Measurements from ENCODE around the gene GABRB1.

Gene GABRB1

DNA sequence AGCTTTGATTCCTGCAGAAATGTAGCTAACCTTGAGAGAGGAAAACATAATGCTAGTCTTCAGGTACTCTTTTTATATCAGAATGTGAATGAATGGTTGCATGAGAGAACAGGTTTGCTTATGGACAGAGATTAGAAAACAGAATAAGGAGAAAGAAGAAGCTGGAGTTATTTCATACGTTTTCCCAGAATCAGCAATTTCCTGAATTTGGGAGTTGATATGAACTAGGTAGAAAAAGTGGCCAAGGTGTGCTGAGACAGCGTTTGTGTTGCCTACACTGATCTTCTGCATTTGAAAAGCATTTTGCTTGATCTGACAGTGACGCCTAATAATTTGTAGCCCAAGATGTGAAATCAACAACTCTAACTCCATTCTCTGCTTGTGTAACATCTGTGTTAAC is 12.5 kb downstream of the GABRB1 start:
- no peak for TF ChIP-seq TCF4 (CRISPR knock-in tag; IDR thresholded peaks at IDR 0.05; ENCODE audit: borderline replicate concordance)
- no peak for TF ChIP-seq RARB (CRISPR knock-in tag; IDR thresholded peaks at IDR 0.05)
- TF ChIP-seq CSDC2 (CRISPR knock-in tag; IDR thresholded peaks at IDR 0.05), result no peak
- TF ChIP-seq ZFP30 (CRISPR knock-in tag; IDR thresholded peaks at IDR 0.05), result no peak
- TF ChIP-seq PPARA (CRISPR knock-in tag; IDR thresholded peaks at IDR 0.05; ENCODE audit: borderline replicate concordance), result no peak
- no peak for TF ChIP-seq ZNF565 (CRISPR knock-in tag; conservative IDR thresholded peaks at IDR 0.05; ENCODE audit: low read depth)
- TF ChIP-seq, protein P1, sequence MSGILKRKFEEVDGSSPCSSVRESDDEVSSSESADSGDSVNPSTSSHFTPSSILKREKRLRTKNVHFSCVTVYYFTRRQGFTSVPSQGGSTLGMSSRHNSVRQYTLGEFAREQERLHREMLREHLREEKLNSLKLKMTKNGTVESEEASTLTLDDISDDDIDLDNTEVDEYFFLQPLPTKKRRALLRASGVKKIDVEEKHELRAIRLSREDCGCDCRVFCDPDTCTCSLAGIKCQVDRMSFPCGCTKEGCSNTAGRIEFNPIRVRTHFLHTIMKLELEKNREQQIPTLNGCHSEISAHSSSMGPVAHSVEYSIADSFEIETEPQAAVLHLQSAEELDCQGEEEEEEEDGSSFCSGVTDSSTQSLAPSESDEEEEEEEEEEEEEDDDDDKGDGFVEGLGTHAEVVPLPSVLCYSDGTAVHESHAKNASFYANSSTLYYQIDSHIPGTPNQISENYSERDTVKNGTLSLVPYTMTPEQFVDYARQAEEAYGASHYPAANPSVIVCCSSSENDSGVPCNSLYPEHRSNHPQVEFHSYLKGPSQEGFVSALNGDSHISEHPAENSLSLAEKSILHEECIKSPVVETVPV (CRISPR knock-in tag; IDR thresholded peaks at IDR 0.05), result no peak

DNA sequence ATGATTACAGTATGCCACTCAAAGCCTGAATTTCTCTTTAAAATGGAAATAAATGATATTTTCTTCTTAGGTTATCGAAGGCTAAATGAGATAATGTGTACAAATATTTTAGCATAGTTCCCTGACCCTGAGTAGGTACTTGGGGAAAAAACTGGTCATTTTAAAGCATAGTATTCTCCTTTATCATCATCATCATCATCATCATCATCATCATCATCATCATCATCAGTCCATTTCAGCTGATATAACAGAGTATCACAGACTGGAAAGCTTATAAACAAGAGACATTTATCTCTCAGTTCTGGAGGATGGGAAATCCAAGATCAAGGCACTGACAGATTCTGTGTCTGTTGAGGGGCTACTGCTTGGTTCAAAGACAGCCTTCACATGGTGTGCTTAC is 13.9 kb downstream of the GABRB1 start:
- TF ChIP-seq ESRRG (CRISPR knock-in tag; IDR thresholded peaks at IDR 0.05), result no peak
- no peak for TF ChIP-seq ZFP3 (CRISPR knock-in tag; IDR thresholded peaks at IDR 0.05)
- no peak for TF ChIP-seq ZFP30 (CRISPR knock-in tag; IDR thresholded peaks at IDR 0.05)
- no peak for TF ChIP-seq ISL1 (CRISPR knock-in tag; IDR thresholded peaks at IDR 0.05)
- no peak for TF ChIP-seq BACH2 (CRISPR knock-in tag; IDR thresholded peaks at IDR 0.05; ENCODE audit: borderline replicate concordance)
- TF ChIP-seq PPARA (CRISPR knock-in tag; IDR thresholded peaks at IDR 0.05; ENCODE audit: borderline replicate concordance), result no peak
- no peak for TF ChIP-seq RARB (CRISPR knock-in tag; IDR thresholded peaks at IDR 0.05)
- no peak for TF ChIP-seq CSDC2 (CRISPR knock-in tag; IDR thresholded peaks at IDR 0.05)
- TF ChIP-seq, protein P2, sequence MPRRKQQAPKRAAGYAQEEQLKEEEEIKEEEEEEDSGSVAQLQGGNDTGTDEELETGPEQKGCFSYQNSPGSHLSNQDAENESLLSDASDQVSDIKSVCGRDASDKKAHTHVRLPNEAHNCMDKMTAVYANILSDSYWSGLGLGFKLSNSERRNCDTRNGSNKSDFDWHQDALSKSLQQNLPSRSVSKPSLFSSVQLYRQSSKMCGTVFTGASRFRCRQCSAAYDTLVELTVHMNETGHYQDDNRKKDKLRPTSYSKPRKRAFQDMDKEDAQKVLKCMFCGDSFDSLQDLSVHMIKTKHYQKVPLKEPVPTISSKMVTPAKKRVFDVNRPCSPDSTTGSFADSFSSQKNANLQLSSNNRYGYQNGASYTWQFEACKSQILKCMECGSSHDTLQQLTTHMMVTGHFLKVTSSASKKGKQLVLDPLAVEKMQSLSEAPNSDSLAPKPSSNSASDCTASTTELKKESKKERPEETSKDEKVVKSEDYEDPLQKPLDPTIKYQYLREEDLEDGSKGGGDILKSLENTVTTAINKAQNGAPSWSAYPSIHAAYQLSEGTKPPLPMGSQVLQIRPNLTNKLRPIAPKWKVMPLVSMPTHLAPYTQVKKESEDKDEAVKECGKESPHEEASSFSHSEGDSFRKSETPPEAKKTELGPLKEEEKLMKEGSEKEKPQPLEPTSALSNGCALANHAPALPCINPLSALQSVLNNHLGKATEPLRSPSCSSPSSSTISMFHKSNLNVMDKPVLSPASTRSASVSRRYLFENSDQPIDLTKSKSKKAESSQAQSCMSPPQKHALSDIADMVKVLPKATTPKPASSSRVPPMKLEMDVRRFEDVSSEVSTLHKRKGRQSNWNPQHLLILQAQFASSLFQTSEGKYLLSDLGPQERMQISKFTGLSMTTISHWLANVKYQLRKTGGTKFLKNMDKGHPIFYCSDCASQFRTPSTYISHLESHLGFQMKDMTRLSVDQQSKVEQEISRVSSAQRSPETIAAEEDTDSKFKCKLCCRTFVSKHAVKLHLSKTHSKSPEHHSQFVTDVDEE (CRISPR knock-in tag; IDR thresholded peaks at IDR 0.05), result no peak
- TF ChIP-seq SNAI2 (CRISPR knock-in tag; IDR thresholded peaks at IDR 0.05), result no peak
- TF ChIP-seq ZNF70 (CRISPR knock-in tag; IDR thresholded peaks at IDR 0.05), result no peak
- no peak for TF ChIP-seq TOX (CRISPR knock-in tag; IDR thresholded peaks at IDR 0.05; ENCODE audit: borderline replicate concordance)
- TF ChIP-seq, protein P3, sequence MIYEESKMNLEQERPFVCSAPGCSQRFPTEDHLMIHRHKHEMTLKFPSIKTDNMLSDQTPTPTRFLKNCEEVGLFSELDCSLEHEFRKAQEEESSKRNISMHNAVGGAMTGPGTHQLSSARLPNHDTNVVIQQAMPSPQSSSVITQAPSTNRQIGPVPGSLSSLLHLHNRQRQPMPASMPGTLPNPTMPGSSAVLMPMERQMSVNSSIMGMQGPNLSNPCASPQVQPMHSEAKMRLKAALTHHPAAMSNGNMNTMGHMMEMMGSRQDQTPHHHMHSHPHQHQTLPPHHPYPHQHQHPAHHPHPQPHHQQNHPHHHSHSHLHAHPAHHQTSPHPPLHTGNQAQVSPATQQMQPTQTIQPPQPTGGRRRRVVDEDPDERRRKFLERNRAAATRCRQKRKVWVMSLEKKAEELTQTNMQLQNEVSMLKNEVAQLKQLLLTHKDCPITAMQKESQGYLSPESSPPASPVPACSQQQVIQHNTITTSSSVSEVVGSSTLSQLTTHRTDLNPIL (CRISPR knock-in tag; IDR thresholded peaks at IDR 0.05; ENCODE audit: low read depth), result no peak
- no peak for TF ChIP-seq ZC3H10 (CRISPR knock-in tag; IDR thresholded peaks at IDR 0.05)
- ATAC-seq, result no peak

More for the DNA sequence above, 12.5 kb downstream of the GABRB1 start:
- no peak for ATAC-seq

DNA sequence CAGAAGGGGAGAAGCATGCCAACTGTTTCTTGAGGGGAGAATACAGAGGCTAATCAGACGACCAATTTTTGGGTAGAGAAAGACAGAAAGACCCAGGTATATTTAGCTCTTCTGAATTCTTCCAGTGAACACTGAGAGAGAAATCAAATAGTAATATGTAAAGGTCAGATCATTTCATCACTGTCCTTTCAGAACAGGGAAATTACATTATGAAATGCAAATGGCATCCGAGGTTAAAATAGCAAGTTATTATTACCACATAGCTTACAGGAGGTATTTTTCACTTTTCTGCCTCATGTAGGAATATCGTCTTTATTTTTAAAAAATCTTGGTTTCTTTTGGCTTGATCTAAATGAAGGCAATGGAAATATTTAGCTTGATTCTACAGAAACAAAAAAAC is 18.0 kb downstream of the GABRB1 start:
- TF ChIP-seq ZFP30 (CRISPR knock-in tag; IDR thresholded peaks at IDR 0.05), result no peak
- no peak for TF ChIP-seq ZFP3 (CRISPR knock-in tag; IDR thresholded peaks at IDR 0.05)
- no peak for TF ChIP-seq RARB (CRISPR knock-in tag; IDR thresholded peaks at IDR 0.05)
- no peak for TF ChIP-seq CSDC2 (CRISPR knock-in tag; IDR thresholded peaks at IDR 0.05)
- no peak for TF ChIP-seq PPARA (CRISPR knock-in tag; IDR thresholded peaks at IDR 0.05; ENCODE audit: borderline replicate concordance)
- TF ChIP-seq TCF4 (CRISPR knock-in tag; IDR thresholded peaks at IDR 0.05; ENCODE audit: borderline replicate concordance), result no peak
- no peak for TF ChIP-seq OSR1 (CRISPR knock-in tag; IDR thresholded peaks at IDR 0.05)
- no peak for TF ChIP-seq ARNTL (CRISPR knock-in tag; IDR thresholded peaks at IDR 0.05; ENCODE audit: borderline replicate concordance, low read depth)
- ATAC-seq, result no peak

DNA sequence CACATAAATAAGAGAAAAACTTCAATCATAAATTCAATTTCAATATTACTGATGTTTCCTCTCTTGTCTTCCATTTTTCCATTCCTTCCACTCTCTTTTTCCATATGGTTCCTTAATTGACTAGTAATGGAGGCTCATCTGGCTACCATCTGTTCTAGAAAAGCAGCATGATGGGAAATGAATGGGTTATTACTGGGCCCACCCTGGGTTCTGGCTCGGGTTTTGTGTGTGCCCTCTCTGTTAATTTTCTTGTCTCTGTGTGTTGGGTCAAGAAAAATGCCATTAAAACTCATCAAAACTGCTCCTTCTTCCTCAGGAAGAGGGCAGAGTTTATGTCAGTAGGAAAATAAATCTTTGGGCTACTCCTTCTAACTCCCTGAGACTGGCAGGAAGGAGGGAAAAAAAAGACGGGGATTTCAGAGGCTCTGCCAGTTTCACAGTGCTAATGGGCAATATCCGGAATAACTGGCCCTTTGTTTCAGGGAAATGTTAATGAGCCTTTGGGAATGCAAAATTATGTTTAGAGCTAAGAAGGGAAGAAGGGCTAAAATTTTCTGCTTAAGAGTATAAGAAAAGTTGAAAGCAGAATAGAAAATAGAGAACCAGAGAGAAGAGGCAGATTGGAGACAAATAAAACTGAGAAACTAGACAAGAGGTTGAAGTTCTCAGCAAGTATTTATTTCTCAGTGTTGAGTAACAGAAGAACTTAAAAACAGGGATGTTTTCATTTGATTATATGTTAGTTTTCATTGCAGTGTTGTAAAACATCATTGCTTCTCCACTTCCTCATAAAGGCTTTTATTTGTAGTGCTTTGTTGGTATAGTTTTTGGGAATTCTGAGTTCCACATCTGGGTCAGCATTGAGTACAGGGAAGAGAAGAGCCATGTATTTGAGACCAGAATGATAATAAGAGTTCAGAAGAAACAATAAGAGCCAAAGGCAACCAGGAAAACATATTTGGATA is 19.7 kb downstream of the GABRB1 start:
- no peak for ATAC-seq
- TF ChIP-seq PPARA (CRISPR knock-in tag; IDR thresholded peaks at IDR 0.05; ENCODE audit: borderline replicate concordance) (no peak), ZNF8 (CRISPR knock-in tag; IDR thresholded peaks at IDR 0.05) (no peak), SNAI2 (CRISPR knock-in tag; IDR thresholded peaks at IDR 0.05) (no peak), OSR1 (CRISPR knock-in tag; IDR thresholded peaks at IDR 0.05) (no peak), GLIS3 (CRISPR knock-in tag; IDR thresholded peaks at IDR 0.05) (no peak), ESRRG (CRISPR knock-in tag; IDR thresholded peaks at IDR 0.05) (no peak), ARNTL (CRISPR knock-in tag; IDR thresholded peaks at IDR 0.05; ENCODE audit: borderline replicate concordance, low read depth) (no peak), ZNF565 (CRISPR knock-in tag; conservative IDR thresholded peaks at IDR 0.05; ENCODE audit: low read depth) (no peak), RARB (CRISPR knock-in tag; IDR thresholded peaks at IDR 0.05) (no peak), ZC3H10 (CRISPR knock-in tag; IDR thresholded peaks at IDR 0.05) (no peak), TOX (CRISPR knock-in tag; IDR thresholded peaks at IDR 0.05; ENCODE audit: borderline replicate concordance) (no peak), TCF4 (CRISPR knock-in tag; IDR thresholded peaks at IDR 0.05; ENCODE audit: borderline replicate concordance) (no peak), ZFP3 (CRISPR knock-in tag; IDR thresholded peaks at IDR 0.05) (no peak), ZNF70 (CRISPR knock-in tag; IDR thresholded peaks at IDR 0.05) (no peak)
- TF ChIP-seq, protein P1 (CRISPR knock-in tag; IDR thresholded peaks at IDR 0.05), result no peak
- TF ChIP-seq, protein P2 (CRISPR knock-in tag; IDR thresholded peaks at IDR 0.05), result no peak

All from SK-N-SH treated with all-trans-retinoic acid at 6 μM for 48 hours (cell line).